Endothelial cell of umbilical vein (primary cell): ENCODE measurements around the gene EIF4B. TPM values are rescaled to one million over a fixed set of nuclear protein-coding genes. Genes with fewer than 3 reads are reported as not detected.

ENCODE experiments used
- BruUV-seq: library from RNA; stranded (reverse); fragments of 400-500 nt; replicated peaks from 2 replicates; lab custom pipeline; 2021; lab: Mats Ljungman, UMichigan
- CTCF ChIA-PET: fragments of 300-600, 350-600 bp; sonication (Branson Sonifier 250); formaldehyde crosslinking; loops from one replicate; lab custom pipeline; 2021; ENCODE audit warnings: antibody characterized with exemption, inconsistent platforms; lab: Charles Lee
- POLR2A ChIA-PET: fragments of 300-600, 350-600 bp; sonication (Branson Sonifier 250); formaldehyde crosslinking; loops from one replicate; lab custom pipeline; 2021; ENCODE audit warnings: antibody characterized with exemption, inconsistent platforms; lab: Charles Lee
- DNase-seq: peaks from one replicate; pipeline ENCODE4 v3.0.0-alpha.2; 2011; ENCODE audit warnings: low read depth, low spot score
- FAIRE-seq: peaks from 2 replicates; lab custom pipeline; 2011; peaks lifted over from hg19 to GRCh38; lab: Jason Lieb, UNC
- H2AFZ ChIP-seq: 2 replicates; pipeline ENCODE4 v1.6.0; 2012; ENCODE audit warnings: low read depth, low read length, control low read depth, inconsistent platforms
- H3K27ac ChIP-seq: 2 replicates; pipeline ENCODE4 v1.5.1; 2011; ENCODE audit warnings: low read depth, mild to moderate bottlenecking, control low read depth, low read length, moderate library complexity; ENCODE audit not compliant: insufficient read depth
- H3K27me3 ChIP-seq, 2 experiments: 2 replicates each; pipeline versions ENCODE4 v1.6.0 to v1.6.1; 2011; ENCODE audit warnings: low read length in 2 of 2, mixed read lengths in 1 of 2; ENCODE audit not compliant: control insufficient read depth in 2 of 2, insufficient read depth in 2 of 2
- H3K36me3 ChIP-seq, 2 experiments: 2 replicates in 1 of 2; 3 replicates in 1 of 2; pipeline ENCODE4 v1.5.1; 2011; ENCODE audit warnings: low read length in 2 of 2, mild to moderate bottlenecking in 1 of 2, moderate library complexity in 1 of 2; ENCODE audit not compliant: control insufficient read depth in 2 of 2, insufficient read depth in 2 of 2; ENCODE audit errors: extremely low read depth in 1 of 2
- H3K4me1 ChIP-seq: 3 replicates; pipeline ENCODE4 v1.5.1; 2011; ENCODE audit warnings: mild to moderate bottlenecking, low read length; ENCODE audit not compliant: control insufficient read depth, insufficient read depth; ENCODE audit errors: extremely low read depth
- H3K4me2 ChIP-seq: 2 replicates; pipeline ENCODE4 v1.6.1; 2011; ENCODE audit warnings: low read length, control low read depth, mixed read lengths; ENCODE audit not compliant: insufficient read depth
- H3K4me3 ChIP-seq, 3 experiments: fragments of 200-600 bp in 1 of 3; sonication (generic), shearing (Covaris generic) in 1 of 3; replicated peaks in 1 of 3; 2 replicates each; pipeline ENCODE4 v1.5.1; 2011 to 2016; ENCODE audit warnings: control low read depth in 3 of 3, low read length in 3 of 3, mild to moderate bottlenecking in 2 of 3, inconsistent platforms in 1 of 3, low read depth in 1 of 3, moderate library complexity in 1 of 3; ENCODE audit not compliant: insufficient read depth in 1 of 3
- H3K79me2 ChIP-seq: 2 replicates; pipeline ENCODE4 v1.6.0; 2012; ENCODE audit warnings: low read length, inconsistent platforms; ENCODE audit not compliant: control insufficient read depth, insufficient read depth
- H3K9ac ChIP-seq: replicated peaks from 2 replicates; pipeline ENCODE3; 2011; ENCODE audit warnings: low read length, control low read depth; ENCODE audit not compliant: insufficient read depth; ENCODE audit errors: extremely low read depth
- H3K9me1 ChIP-seq: replicated peaks from 3 replicates; pipeline ENCODE4 v1.6.0; 2011; ENCODE audit warnings: mild to moderate bottlenecking, low read length; ENCODE audit not compliant: control insufficient read depth, insufficient read depth; ENCODE audit errors: extremely low read depth
- H3K9me3 ChIP-seq: replicated peaks from 2 replicates; pipeline ENCODE4 v1.5.1; 2012; ENCODE audit warnings: low read length, inconsistent platforms; ENCODE audit not compliant: control insufficient read depth, insufficient read depth
- H4K20me1 ChIP-seq: replicated peaks from 2 replicates; pipeline ENCODE3; 2011; ENCODE audit warnings: mild to moderate bottlenecking, low read length; ENCODE audit not compliant: control insufficient read depth, insufficient read depth; ENCODE audit errors: extremely low read depth
- EZH2 ChIP-seq: IDR thresholded peaks from 2 replicates; pipeline ENCODE4 v1.6.1; 2012; ENCODE audit warnings: borderline replicate concordance, low read depth, mild to moderate bottlenecking, moderate library complexity, low read length, inconsistent platforms; ENCODE audit not compliant: severe bottlenecking
- FOS ChIP-seq: IDR thresholded peaks from 2 replicates; pipeline ENCODE4 v1.6.1; 2011; ENCODE audit warnings: mild to moderate bottlenecking, low read length, moderate library complexity, borderline replicate concordance; ENCODE audit not compliant: insufficient read depth
- GATA2 ChIP-seq: IDR thresholded peaks from 2 replicates; pipeline ENCODE4 v1.7.0; 2011; ENCODE audit warnings: low read depth, mild to moderate bottlenecking, moderate library complexity, mixed read lengths, low read length; ENCODE audit not compliant: insufficient read length, insufficient read depth
- JUN ChIP-seq: IDR thresholded peaks from 2 replicates; pipeline ENCODE4 v1.6.1; 2011; ENCODE audit warnings: borderline replicate concordance, low read depth; ENCODE audit not compliant: insufficient read length, insufficient read depth
- MYC ChIP-seq: IDR thresholded peaks from one replicate; pipeline ENCODE4 v1.6.1; 2011; ENCODE audit warnings: mild to moderate bottlenecking, low read depth, low read length
- POLR2A ChIP-seq: IDR thresholded peaks from 2 replicates; pipeline ENCODE4 v1.6.1; 2012; ENCODE audit warnings: low read depth, mild to moderate bottlenecking, control low read depth, low read length
- POLR2AphosphoS5 ChIP-seq: IDR thresholded peaks from 2 replicates; pipeline ENCODE4 v1.6.1; 2012; ENCODE audit warnings: low read depth, mild to moderate bottlenecking, control low read depth, low read length, moderate library complexity; ENCODE audit not compliant: insufficient read depth
- dilution Hi-C: fragments of 300-500 bp; cut with MboI; formaldehyde crosslinking; loops from one replicate; pipeline ENCODE4 v1.15.0; 2019; ENCODE audit warnings: low sequenced_read_pairs; ENCODE audit not compliant: extremely low pct_ligation_motif_present
- intact Hi-C: fragments of 100-400 bp; cut with micrococcal nuclease; formaldehyde crosslinking; loops from one replicate; pipeline ENCODE4 v1.10.0; 2022
- polyA plus RNA-seq, 4 experiments: library from polyadenylated mRNA; depleted of rRNA in 3 of 4; stranded (reverse) in 3 of 4; unstranded in 1 of 4; fragments of >200 nt; gene quantifications; 2 replicates each; pipeline versions ENCODE4 v1.2.1 to v1.2.3, GENCODE V29; 2011 to 2012; ENCODE audit warnings: missing spikeins in 1 of 4
- total RNA-seq: library from RNA; stranded (reverse); gene quantifications from 2 replicates; pipeline ENCODE4 v1.2.3, GENCODE V29; 2021
- TF ChIP-seq, protein P1 (sequence below), 2 donors: IDR thresholded peaks; 1 replicate in 1 of 2; 2 replicates in 1 of 2; pipeline ENCODE4 v1.5.1; 2011; ENCODE audit warnings: low read length in 2 of 2, mild to moderate bottlenecking in 2 of 2, moderate library complexity in 2 of 2, control low read depth in 1 of 2, inconsistent platforms in 1 of 2, low read depth in 1 of 2; ENCODE audit not compliant: insufficient read depth in 1 of 2; ENCODE audit errors: extremely low read depth in 1 of 2
- TF ChIP-seq, protein P2 (sequence below): IDR thresholded peaks from 2 replicates; pipeline ENCODE4 v1.6.1; 2011; ENCODE audit not compliant: insufficient read depth, insufficient read length

EIF4B gene
- total and polyA plus RNA-seq, 2 donors (not counting 3 experiments of a cell fraction or from before 2014, with no cell fraction given): 233 to 382 TPM

DNA sequence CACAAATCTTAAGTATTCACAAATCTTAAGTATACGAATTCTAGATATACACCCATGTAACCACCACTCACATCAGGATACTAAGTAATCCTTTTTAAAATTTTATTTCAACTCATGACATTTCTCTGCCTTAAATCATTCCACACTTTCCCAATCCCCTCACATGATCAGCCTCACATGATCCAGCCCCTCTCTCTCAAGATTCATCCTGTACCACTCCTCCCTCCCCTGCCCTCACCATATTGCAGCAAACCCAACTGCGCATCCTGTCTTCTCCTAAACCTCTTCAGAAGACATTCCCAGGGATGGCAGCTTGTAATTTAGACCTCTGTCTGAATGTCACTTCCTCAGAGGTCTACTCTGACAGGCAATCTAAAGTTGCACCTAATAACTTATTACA, 1.7 kb upstream of the EIF4B start:
- DNase-seq (no peak), FAIRE-seq (no peak)
- no peaks in the 10 kb centered on the region for H3K36me3 ChIP-seq
- no peaks in the 10 kb centered on the region for H3K9me1 ChIP-seq
- TF ChIP-seq FOS (no peak), GATA2 (no peak), MYC (no peak), EZH2 (no peak), POLR2AphosphoS5 (no peak), JUN (no peak), POLR2A (no peak)
- TF ChIP-seq, protein P1, sequence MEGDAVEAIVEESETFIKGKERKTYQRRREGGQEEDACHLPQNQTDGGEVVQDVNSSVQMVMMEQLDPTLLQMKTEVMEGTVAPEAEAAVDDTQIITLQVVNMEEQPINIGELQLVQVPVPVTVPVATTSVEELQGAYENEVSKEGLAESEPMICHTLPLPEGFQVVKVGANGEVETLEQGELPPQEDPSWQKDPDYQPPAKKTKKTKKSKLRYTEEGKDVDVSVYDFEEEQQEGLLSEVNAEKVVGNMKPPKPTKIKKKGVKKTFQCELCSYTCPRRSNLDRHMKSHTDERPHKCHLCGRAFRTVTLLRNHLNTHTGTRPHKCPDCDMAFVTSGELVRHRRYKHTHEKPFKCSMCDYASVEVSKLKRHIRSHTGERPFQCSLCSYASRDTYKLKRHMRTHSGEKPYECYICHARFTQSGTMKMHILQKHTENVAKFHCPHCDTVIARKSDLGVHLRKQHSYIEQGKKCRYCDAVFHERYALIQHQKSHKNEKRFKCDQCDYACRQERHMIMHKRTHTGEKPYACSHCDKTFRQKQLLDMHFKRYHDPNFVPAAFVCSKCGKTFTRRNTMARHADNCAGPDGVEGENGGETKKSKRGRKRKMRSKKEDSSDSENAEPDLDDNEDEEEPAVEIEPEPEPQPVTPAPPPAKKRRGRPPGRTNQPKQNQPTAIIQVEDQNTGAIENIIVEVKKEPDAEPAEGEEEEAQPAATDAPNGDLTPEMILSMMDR (IDR thresholded peaks at IDR 0.05; ENCODE audit: extremely low read depth in 1 of 2, insufficient read depth in 1 of 2, low read depth in 1 of 2, low read length in 2 of 2): no peak
- TF ChIP-seq, protein P2, sequence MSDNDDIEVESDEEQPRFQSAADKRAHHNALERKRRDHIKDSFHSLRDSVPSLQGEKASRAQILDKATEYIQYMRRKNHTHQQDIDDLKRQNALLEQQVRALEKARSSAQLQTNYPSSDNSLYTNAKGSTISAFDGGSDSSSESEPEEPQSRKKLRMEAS: no peak
- H3K79me2 ChIP-seq: peaks cover 33% of the 10 kb centered on the region
- intact Hi-C loops (loop anchor here (10.0 kb wide), 1 partner anchor 880 kb away; no protein-coding TSS in a partner anchor), dilution Hi-C loops (no loop called here)
- H3K9ac ChIP-seq: no peak overlapping the region
- no peak overlapping the region for H3K4me3 ChIP-seq
- H3K9me3 ChIP-seq: no peaks in the 10 kb centered on the region
- no TSS peak for BruUV-seq
- POLR2A ChIA-PET: no interaction called here
- H4K20me1 ChIP-seq: peaks cover 10% of the 10 kb centered on the region
- peaks cover 29% of the 10 kb centered on the region for H3K4me1 ChIP-seq
- H3K27ac ChIP-seq: no peak overlapping the region
- H3K4me2 ChIP-seq: no peak overlapping the region
- no peak overlapping the region for H2AFZ ChIP-seq
- CTCF ChIA-PET: no interaction called here
- peaks cover 1 to 4% of the 10 kb centered on the region in 2 experiments for H3K27me3 ChIP-seq
